ENCODE data around the gene NLRC3. TPM values are rescaled to one million over a fixed set of nuclear protein-coding genes. Genes with fewer than 3 reads are reported as not detected.

The NLRC3 gene
- total RNA-seq, 1 experiment from 2014 or later: 0.15 TPM

DNA sequence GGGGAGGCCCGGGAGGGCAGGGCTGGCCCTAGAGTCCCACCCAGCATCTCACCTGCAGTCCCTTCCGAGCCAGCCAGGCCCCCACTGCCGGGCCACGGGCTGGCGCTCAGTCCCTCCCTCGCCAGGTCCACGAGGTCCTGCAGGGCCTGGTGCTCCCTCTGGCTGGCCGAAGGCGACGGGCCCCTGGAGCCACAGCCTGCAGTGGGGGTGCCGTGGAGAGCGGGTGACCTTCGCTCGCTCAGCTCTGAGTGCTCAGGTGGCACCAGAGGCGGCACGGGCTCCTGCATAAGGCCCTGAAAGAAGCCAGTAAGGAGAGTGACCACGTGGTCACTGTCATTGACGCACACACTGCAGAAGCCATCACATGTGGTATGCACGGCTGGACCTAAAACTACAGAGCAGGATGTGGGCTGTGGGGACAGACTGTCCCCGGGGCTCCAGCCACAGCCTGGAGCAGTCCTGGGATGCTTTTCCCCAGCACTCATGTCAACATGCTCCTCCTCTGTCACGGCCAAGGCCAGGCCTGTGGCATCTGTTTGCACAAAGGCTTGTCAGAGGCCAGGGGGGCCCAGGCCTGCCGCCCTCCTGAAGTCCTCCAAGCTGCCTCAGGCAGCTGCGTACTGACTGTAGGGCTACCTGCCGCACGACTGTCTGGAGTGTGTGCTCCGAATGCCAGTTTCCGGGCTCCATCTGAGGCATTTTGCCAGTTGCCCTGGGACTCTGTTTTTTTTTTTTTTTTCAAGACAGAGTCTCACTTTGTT, 19.1 kb upstream of the NLRC3 start:
- Histone ChIP-seq H4K20me1 (ENCODE audit: insufficient read depth) (no peaks in the 10 kb centered on the region), H3K79me2 (ENCODE audit: insufficient read depth, low read length) (no peaks in the 10 kb centered on the region), H2AFZ (ENCODE audit: low read depth, low read length, poor library complexity, severe bottlenecking) (no peak overlapping the region), H3K27me3 (ENCODE audit: insufficient read depth, low read length) (no peaks in the 10 kb centered on the region), H3K4me1 (ENCODE audit: control insufficient read depth in 1 of 2, insufficient read depth in 2 of 2, low read length in 2 of 2) (no peaks in the 10 kb centered on the region), H3K4me2 (ENCODE audit: low read length) (no peak overlapping the region), H3K27ac (ENCODE audit: low read depth, low read length) (no peak overlapping the region), H3K9me3 (ENCODE audit: control insufficient read depth in 1 of 2, insufficient read depth in 1 of 2, low read depth in 1 of 2, low read length in 2 of 2) (peaks cover 0 to 7% of the 10 kb centered on the region in 2 experiments; a peak in 1 of 4 replicates), H3K36me3 (ENCODE audit: control insufficient read depth in 1 of 2, insufficient read depth in 2 of 2, low read length in 2 of 2) (peaks cover 0 to 17% of the 10 kb centered on the region in 2 experiments; a peak in 1 of 4 replicates), H3K4me3 (replicated peaks in 1 of 2; ENCODE audit: low read depth in 1 of 2, low read length in 2 of 2) (no peak overlapping the region), H3K9me2 (ENCODE audit: insufficient read depth) (no peaks in the 10 kb centered on the region), H3K9ac (ENCODE audit: low read length) (no peak overlapping the region)
- ATAC-seq (no peak), DNase-seq (ENCODE audit: low read depth, low spot score) (no peak)
- ChIA-PET RAD21 (ENCODE audit: low non-redundant PET in 1 of 2, low total read pairs in 2 of 2, uncharacterized antibody in 2 of 2, unreplicated experiment in 2 of 2) (no interaction called here), CTCF (no interaction called here), POLR2A (no interaction called here)
- no TSS peak for BruUV-seq (replicated peaks)
- intact Hi-C loops (cut with micrococcal nuclease): no loop called here
- no peak for TF ChIP-seq ZNF274 (IDR thresholded peaks at IDR 0.05; ENCODE audit: low read depth, low read length)
- no peak for TF ChIP-seq REST (IDR thresholded peaks at IDR 0.05; ENCODE audit: low read depth)
- no peak for TF ChIP-seq ELF1 (IDR thresholded peaks at IDR 0.05; ENCODE audit: borderline replicate concordance, low read depth)
- TF ChIP-seq EZH2phosphoT487 (IDR thresholded peaks at IDR 0.05; ENCODE audit: borderline replicate concordance): no peak
- no peak for TF ChIP-seq YY1 (IDR thresholded peaks at IDR 0.05; ENCODE audit: extremely low read depth, insufficient replicate concordance, low read depth, low read length)
- no peak for TF ChIP-seq CBX3 (IDR thresholded peaks at IDR 0.05; ENCODE audit: low read depth)
- no peak for TF ChIP-seq POLR2A (IDR thresholded peaks at IDR 0.05; ENCODE audit: borderline replicate concordance, extremely low read depth, insufficient read depth, insufficient read length)
- TF ChIP-seq SIN3A (IDR thresholded peaks at IDR 0.05; ENCODE audit: low read depth): no peak
- no peak for TF ChIP-seq FOSL1 (IDR thresholded peaks at IDR 0.05; ENCODE audit: low read depth)
- no peak for TF ChIP-seq POLR2AphosphoS5 (IDR thresholded peaks at IDR 0.05; ENCODE audit: low read depth, low read length)
- TF ChIP-seq CTCF (IDR thresholded peaks at IDR 0.05 in 2 of 3, conservative IDR thresholded peaks at IDR 0.05 in 1 of 3; ENCODE audit: borderline replicate concordance in 1 of 3, insufficient read depth in 1 of 3, low read depth in 2 of 3, low read length in 2 of 3): no peak
- TF ChIP-seq SRF (IDR thresholded peaks at IDR 0.05; ENCODE audit: low read depth): no peak
